Right lobe of liver (tissue), 4 donors: ENCODE measurements around the gene PLEKHG4B.

Experiments used
- POLR2A ChIP-seq: fragments of 450-650 bp; IDR thresholded peaks from one replicate; pipeline ENCODE4 v1.6.1; 2017; ENCODE audit warnings: antibody characterized with exemption, mild to moderate bottlenecking
- TF ChIP-seq, protein P1 (sequence below), 4 donors: fragments of 200-600 bp in 3 of 4; fragments of 450-650 bp in 1 of 4; IDR thresholded peaks; one replicate each; pipeline versions ENCODE4 v1.5.1 to v1.8.0; 2016 to 2022; ENCODE audit warnings: antibody characterized with exemption in 4 of 4, mild to moderate bottlenecking in 2 of 4
- donor health status: DM: no; HTN: no; CAD: no.
- donor health status: DM: no; HTN: no; CAD: no.
- donor health status: DM: no; HTN: yes; CAD: no.

DNA sequence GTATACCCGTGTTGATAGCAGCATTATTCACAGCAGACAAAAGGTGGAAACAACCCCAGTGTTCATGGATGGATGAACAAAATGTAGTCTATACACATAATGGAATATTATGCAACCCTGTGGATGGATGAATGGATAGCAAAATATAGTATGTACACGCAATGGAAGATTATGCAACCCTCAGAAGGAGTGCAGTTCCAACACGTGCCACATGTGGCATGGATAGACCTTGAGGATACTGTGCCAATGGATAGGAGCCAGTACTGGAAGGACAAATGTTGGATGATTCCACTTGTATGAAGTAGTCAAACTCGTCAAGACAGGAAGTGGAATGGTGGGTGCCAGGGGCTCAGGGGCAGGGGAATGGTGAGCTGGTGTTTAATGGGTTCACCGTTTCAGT is 44.9 kb downstream of the PLEKHG4B start:
- TF ChIP-seq POLR2A = no peak
- TF ChIP-seq, protein P1, sequence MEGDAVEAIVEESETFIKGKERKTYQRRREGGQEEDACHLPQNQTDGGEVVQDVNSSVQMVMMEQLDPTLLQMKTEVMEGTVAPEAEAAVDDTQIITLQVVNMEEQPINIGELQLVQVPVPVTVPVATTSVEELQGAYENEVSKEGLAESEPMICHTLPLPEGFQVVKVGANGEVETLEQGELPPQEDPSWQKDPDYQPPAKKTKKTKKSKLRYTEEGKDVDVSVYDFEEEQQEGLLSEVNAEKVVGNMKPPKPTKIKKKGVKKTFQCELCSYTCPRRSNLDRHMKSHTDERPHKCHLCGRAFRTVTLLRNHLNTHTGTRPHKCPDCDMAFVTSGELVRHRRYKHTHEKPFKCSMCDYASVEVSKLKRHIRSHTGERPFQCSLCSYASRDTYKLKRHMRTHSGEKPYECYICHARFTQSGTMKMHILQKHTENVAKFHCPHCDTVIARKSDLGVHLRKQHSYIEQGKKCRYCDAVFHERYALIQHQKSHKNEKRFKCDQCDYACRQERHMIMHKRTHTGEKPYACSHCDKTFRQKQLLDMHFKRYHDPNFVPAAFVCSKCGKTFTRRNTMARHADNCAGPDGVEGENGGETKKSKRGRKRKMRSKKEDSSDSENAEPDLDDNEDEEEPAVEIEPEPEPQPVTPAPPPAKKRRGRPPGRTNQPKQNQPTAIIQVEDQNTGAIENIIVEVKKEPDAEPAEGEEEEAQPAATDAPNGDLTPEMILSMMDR (IDR thresholded peaks at IDR 0.05) = no peak
